Measurements from ENCODE around the gene RALGAPA1. TPM values are rescaled to one million over a fixed set of nuclear protein-coding genes. Genes with fewer than 3 reads are reported as not detected.

RALGAPA1 gene
- total RNA-seq, 1 donor, result 39.1 TPM

GRCh38 chr14:35637269-35637668 is 171.8 kb downstream of the RALGAPA1 start:
- Histone ChIP-seq H3K4me3 (ENCODE audit: insufficient read depth, low read length) (no peak overlapping the region), H3K27me3 (ENCODE audit: insufficient read depth, low read length) (no peaks in the 10 kb centered on the region), H3K79me2 (ENCODE audit: insufficient read depth, low read length) (no peaks in the 10 kb centered on the region), H3K4me2 (ENCODE audit: insufficient read depth, low read length) (no peak overlapping the region), H3K4me1 (ENCODE audit: insufficient read depth, low read length) (no peaks in the 10 kb centered on the region), H3K36me3 (ENCODE audit: insufficient read depth, low read length) (peaks cover 4% of the 10 kb centered on the region), H3K9me3 (ENCODE audit: low read depth, low read length) (no peaks in the 10 kb centered on the region), H4K20me1 (ENCODE audit: insufficient read depth, low read length) (no peaks in the 10 kb centered on the region), H3K27ac (ENCODE audit: low read depth, low read length) (no peak overlapping the region), H2AFZ (ENCODE audit: low read length) (no peak overlapping the region)
- no peak for DNase-seq (ENCODE audit: insufficient read length, low spot score, missing footprints)
- TF ChIP-seq CTCF (IDR thresholded peaks at IDR 0.05; ENCODE audit: extremely low read depth, low read depth, low read length), result no peak

GRCh38 chr14:35632676-35633075 is 176.4 kb downstream of the RALGAPA1 start:
- no peaks in the 10 kb centered on the region for H3K27me3 ChIP-seq (ENCODE audit: insufficient read depth, low read length)
- H3K79me2 ChIP-seq (ENCODE audit: insufficient read depth, low read length), result no peaks in the 10 kb centered on the region

GRCh38 chr14:35632271-35632670 is 176.8 kb downstream of the RALGAPA1 start:
- H4K20me1 ChIP-seq (ENCODE audit: insufficient read depth, low read length), result no peaks in the 10 kb centered on the region
- H2AFZ ChIP-seq (ENCODE audit: low read length), result no peak overlapping the region
- H3K27me3 ChIP-seq (ENCODE audit: insufficient read depth, low read length), result no peaks in the 10 kb centered on the region
- H3K4me3 ChIP-seq (ENCODE audit: insufficient read depth, low read length), result no peak overlapping the region
- no peak for DNase-seq (ENCODE audit: insufficient read length, low spot score, missing footprints)
- H3K36me3 ChIP-seq (ENCODE audit: insufficient read depth, low read length), result peaks cover 4% of the 10 kb centered on the region
- TF ChIP-seq CTCF (IDR thresholded peaks at IDR 0.05; ENCODE audit: extremely low read depth, low read depth, low read length), result no peak
- H3K4me2 ChIP-seq (ENCODE audit: insufficient read depth, low read length), result no peak overlapping the region
- no peaks in the 10 kb centered on the region for H3K79me2 ChIP-seq (ENCODE audit: insufficient read depth, low read length)
- H3K9me3 ChIP-seq (ENCODE audit: low read depth, low read length), result no peaks in the 10 kb centered on the region
- H3K27ac ChIP-seq (ENCODE audit: low read depth, low read length), result no peak overlapping the region
- H3K4me1 ChIP-seq (ENCODE audit: insufficient read depth, low read length), result no peaks in the 10 kb centered on the region

More at GRCh38 chr14:35632676-35633075, 176.4 kb downstream of the RALGAPA1 start:
- Histone ChIP-seq H3K4me2 (ENCODE audit: insufficient read depth, low read length) (no peak overlapping the region), H3K9me3 (ENCODE audit: low read depth, low read length) (no peaks in the 10 kb centered on the region), H3K36me3 (ENCODE audit: insufficient read depth, low read length) (peaks cover 4% of the 10 kb centered on the region), H4K20me1 (ENCODE audit: insufficient read depth, low read length) (no peaks in the 10 kb centered on the region), H3K27ac (ENCODE audit: low read depth, low read length) (no peak overlapping the region), H3K4me3 (ENCODE audit: insufficient read depth, low read length) (no peak overlapping the region), H3K4me1 (ENCODE audit: insufficient read depth, low read length) (no peaks in the 10 kb centered on the region), H2AFZ (ENCODE audit: low read length) (no peak overlapping the region)
- DNase-seq (ENCODE audit: insufficient read length, low spot score, missing footprints), result no peak
- TF ChIP-seq CTCF (IDR thresholded peaks at IDR 0.05; ENCODE audit: extremely low read depth, low read depth, low read length), result no peak

GRCh38 chr14:35631071-35631805 is 177.9 kb downstream of the RALGAPA1 start:
- H2AFZ ChIP-seq (ENCODE audit: low read length), result no peak overlapping the region
- no peak overlapping the region for H3K4me3 ChIP-seq (ENCODE audit: insufficient read depth, low read length)
- no peak overlapping the region for H3K4me2 ChIP-seq (ENCODE audit: insufficient read depth, low read length)
- no peak for DNase-seq (ENCODE audit: insufficient read length, low spot score, missing footprints)
- peaks cover 4% of the 10 kb centered on the region for H3K36me3 ChIP-seq (ENCODE audit: insufficient read depth, low read length)
- no peaks in the 10 kb centered on the region for H3K9me3 ChIP-seq (ENCODE audit: low read depth, low read length)
- no peaks in the 10 kb centered on the region for H3K27me3 ChIP-seq (ENCODE audit: insufficient read depth, low read length)
- no peaks in the 10 kb centered on the region for H3K79me2 ChIP-seq (ENCODE audit: insufficient read depth, low read length)
- TF ChIP-seq CTCF (IDR thresholded peaks at IDR 0.05; ENCODE audit: extremely low read depth, low read depth, low read length), result no peak
- H4K20me1 ChIP-seq (ENCODE audit: insufficient read depth, low read length), result no peaks in the 10 kb centered on the region
- no peak overlapping the region for H3K27ac ChIP-seq (ENCODE audit: low read depth, low read length)
- no peaks in the 10 kb centered on the region for H3K4me1 ChIP-seq (ENCODE audit: insufficient read depth, low read length)

Measured in osteoblast (primary cell).